ENCODE measurements around the gene MC1R.

DNA sequence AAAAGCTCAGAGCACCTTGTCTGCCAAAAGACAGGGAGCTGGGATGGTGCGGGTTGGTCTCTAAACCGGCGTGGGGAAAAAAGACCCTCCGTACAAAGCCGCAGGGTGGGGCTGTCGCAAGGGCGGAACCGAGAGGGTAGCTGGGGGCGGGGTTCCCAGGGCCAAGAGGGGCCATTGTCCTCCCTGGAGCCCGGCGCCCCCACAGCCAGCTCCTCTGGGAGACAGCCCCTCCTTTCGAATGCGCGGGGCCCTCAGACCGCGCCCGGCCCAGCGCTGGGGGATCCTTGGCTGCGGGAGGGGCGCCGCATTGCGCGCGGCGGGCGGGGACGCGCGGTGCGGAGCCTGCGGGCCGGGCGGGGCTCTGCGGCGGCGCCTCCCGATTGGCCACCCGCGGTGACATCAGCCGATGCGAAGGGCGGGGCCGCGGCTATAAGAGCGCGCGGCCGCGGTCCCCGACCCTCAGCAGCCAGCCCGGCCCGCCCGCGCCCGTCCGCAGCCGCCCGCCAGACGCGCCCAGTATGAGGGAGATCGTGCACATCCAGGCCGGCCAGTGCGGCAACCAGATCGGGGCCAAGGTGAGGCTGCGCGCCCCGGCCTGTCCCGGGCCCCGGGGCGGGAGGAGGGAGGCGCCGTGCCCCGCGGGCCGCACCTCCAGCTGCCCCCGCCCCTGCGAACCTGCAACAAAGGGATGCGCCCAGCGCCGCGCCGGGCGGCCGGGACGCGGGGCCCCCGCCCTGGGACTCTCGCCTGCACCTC, 4.4 kb downstream of the MC1R start, which contains the start of gene TUBB3:
- TF ChIP-seq CTCF (conservative IDR thresholded peaks at IDR 0.05; ENCODE audit: low read depth, low read length) (no peak), EZH2 (IDR thresholded peaks at IDR 0.05; ENCODE audit: borderline replicate concordance, low read depth, low read length, poor library complexity, severe bottlenecking) (no peak)
